Heart left ventricle (tissue), 13 donors: ENCODE data around the gene SULT2B1.

Experiments used
- POLR2A ChIP-seq, 2 donors: fragments of 450-650 bp; IDR thresholded peaks; one replicate each; pipeline ENCODE4 v1.6.1; 2017; ENCODE audit warnings: antibody characterized with exemption in 2 of 2, mild to moderate bottlenecking in 2 of 2, moderate library complexity in 2 of 2
- TF ChIP-seq, protein P1 (sequence below), 12 donors: fragments of 200-600 bp; sonication (generic) in 4 of 12; IDR thresholded peaks; one replicate each; pipeline versions ENCODE4 v1.5.0 to v1.8.0; 2018 to 2022; ENCODE audit warnings: antibody characterized with exemption in 12 of 12, mild to moderate bottlenecking in 5 of 12
- donor health status: ischemic (EF 13 %, LVEDD 7.1; RV severe dilation, severe dysfunction).
- donor health status: DM: no; HTN: yes; CAD: no.
- donor health status: DM: no; HTN: no; CAD: no.
- donor health status: ischemic (EF 25% LVEDD 6.9; RV normal size, moderate dysfunction).
- donor health status: ischemic (EF 25% LVEDD 5.7; RV mildly dilated, moderate dysfunction).
- donor health status: ischemic (EF 35%, LVEDD 5.7; RV mildly dilated, moderate dysfunction).
- donor health status: nonischemic (EF 11% LVEDD 7.7; RV severe dilation, severe dysfunction).
- donor health status: DM: yes; HTN: yes; CAD: no.
- donor health status: PGD.
- donor health status: ischemic (EF 29% LVEDD 5.4; RV normal size, mild dysfunction).
- donor health status: nonischemic (EF 23%, LVEDD 6.1; RV moderate dilation, normal function).

GRCh38 chr19:48529156-48529555 lies 22.8 kb upstream of the SULT2B1 start:
- TF ChIP-seq, protein P1, sequence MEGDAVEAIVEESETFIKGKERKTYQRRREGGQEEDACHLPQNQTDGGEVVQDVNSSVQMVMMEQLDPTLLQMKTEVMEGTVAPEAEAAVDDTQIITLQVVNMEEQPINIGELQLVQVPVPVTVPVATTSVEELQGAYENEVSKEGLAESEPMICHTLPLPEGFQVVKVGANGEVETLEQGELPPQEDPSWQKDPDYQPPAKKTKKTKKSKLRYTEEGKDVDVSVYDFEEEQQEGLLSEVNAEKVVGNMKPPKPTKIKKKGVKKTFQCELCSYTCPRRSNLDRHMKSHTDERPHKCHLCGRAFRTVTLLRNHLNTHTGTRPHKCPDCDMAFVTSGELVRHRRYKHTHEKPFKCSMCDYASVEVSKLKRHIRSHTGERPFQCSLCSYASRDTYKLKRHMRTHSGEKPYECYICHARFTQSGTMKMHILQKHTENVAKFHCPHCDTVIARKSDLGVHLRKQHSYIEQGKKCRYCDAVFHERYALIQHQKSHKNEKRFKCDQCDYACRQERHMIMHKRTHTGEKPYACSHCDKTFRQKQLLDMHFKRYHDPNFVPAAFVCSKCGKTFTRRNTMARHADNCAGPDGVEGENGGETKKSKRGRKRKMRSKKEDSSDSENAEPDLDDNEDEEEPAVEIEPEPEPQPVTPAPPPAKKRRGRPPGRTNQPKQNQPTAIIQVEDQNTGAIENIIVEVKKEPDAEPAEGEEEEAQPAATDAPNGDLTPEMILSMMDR (IDR thresholded peaks at IDR 0.05): no peak
- no peak for TF ChIP-seq POLR2A (IDR thresholded peaks at IDR 0.05)
